NCI-H2227 (cell line): ENCODE measurements around the gene OPTN.
"Not testable (repeated sequence)": the region's sequence is repeated elsewhere in the genome, so short reads cannot be mapped to it uniquely, and the experiment has no call there.

Source experiments
- DNase-seq: peaks from one replicate; lab custom pipeline; 2025; ENCODE audit not compliant: unreplicated experiment; lab: John Stamatoyannopoulos, UW

The OPTN gene

DNA sequence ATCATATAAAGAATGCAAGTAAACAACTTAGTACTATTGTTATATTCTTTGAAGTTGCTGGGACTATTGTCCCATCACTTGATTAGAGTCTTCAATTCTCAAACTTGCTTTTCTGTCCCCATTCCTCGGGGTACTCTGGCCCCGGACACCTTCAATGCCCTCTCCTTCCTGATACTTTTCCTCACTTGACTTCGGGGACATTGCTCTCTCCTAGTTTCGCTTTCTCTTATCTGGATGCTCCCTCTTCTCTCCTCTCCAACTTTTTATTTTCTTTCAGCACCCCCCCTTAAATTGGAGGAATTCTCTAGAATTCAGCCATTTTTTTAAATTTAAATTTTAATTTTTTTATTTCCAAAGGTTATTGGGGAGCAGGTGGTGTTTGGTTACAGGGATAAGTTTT lies 10.6 kb upstream of the OPTN start:
- DNase-seq, result no peak

- DNase-seq, result no peak
Measured at GRCh38 chr10:13090289-13090688, 9.7 kb upstream of the OPTN start.

GRCh38 chr10:13091801-13092200 lies 8.2 kb upstream of the OPTN start:
- no peak for DNase-seq

GRCh38 chr10:13092291-13093102 lies 7.5 kb upstream of the OPTN start:
- no peak for DNase-seq

DNA sequence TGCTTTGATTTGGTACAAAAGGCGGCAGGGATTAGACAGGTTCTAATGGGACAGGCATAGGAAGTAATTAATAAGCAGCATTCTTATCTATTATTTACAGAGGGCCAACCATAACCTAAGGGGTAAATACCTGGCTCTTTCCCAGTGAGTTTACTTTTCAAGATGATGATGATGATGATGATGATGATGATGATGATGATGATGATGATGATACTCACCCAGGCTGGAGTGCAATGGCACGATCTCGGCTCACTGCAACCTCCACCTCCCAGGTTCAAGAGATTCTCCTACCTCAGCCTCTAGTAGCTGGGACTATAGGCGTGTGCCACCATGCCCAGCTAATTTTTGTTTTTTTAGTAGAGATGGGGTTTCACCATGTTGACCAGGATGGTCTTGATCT lies 5.9 kb upstream of the OPTN start:
- not testable (repeated sequence) for DNase-seq

DNA sequence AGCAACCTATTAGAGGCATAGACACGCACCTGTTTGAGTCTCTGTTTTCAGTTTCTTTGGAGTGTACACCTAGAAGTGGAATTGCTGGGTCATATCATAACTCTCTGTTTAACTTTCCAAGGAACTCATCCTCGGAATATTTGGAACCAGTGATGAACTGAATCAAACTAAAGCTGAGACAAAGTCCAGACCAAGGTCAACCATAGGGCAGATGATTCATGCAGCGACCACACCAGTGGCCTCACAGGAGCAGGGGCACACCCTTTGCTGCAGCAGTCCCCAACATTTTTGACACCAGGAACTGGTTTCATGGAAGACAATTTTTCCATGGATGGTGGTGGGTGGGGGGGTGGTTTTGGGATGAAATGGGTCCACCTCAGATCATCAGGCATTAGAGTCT lies 4.9 kb upstream of the OPTN start:
- DNase-seq, result no peak

DNA sequence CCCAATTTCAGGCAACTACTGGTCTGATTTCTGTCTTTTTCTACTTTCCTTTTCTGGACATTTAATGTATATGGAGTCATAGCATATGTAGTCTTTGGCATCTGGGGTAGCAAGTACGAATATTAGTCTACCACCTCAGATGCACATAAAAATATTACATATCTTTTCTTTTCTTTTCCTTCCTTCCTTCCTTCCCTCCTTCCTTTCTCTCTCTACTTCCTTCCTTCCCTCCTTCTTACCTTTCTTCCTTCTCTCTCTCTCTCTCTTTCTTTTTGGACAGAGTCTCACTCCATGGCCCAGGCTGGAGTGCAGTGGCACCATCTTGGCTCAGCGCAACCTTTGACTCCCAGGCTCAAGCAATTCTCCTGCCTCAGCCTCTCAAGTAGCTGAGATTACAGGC lies 4.0 kb upstream of the OPTN start:
- DNase-seq, result no peak

DNA sequence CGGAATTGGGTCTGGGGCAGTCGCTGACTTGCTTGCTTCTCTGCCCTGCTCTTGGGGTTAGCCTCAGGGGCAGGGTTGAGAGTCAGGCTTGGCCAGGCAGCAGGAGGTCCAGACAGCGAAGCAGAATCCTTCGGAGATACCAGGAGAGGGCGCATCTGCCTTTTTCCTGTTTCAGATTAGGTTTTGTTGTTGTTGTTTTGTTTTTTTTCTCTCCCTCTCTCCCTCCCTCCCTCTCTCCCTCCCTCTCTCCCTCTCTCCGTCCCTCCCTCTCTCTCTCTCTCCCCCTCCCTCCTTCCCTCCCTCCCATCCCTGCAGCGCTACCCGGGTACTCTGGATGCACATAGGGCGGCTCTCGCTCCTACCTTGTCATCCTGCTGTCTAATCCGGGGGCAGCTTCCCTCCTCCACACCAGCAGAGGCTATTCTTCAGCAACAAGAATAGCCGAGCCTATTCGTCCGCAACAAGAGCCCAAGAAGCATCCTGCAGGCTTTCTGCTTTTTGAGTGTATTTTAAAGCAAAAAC lies 758 bp upstream of the OPTN start:
- peak; percentile 77 for DNase-seq

DNA sequence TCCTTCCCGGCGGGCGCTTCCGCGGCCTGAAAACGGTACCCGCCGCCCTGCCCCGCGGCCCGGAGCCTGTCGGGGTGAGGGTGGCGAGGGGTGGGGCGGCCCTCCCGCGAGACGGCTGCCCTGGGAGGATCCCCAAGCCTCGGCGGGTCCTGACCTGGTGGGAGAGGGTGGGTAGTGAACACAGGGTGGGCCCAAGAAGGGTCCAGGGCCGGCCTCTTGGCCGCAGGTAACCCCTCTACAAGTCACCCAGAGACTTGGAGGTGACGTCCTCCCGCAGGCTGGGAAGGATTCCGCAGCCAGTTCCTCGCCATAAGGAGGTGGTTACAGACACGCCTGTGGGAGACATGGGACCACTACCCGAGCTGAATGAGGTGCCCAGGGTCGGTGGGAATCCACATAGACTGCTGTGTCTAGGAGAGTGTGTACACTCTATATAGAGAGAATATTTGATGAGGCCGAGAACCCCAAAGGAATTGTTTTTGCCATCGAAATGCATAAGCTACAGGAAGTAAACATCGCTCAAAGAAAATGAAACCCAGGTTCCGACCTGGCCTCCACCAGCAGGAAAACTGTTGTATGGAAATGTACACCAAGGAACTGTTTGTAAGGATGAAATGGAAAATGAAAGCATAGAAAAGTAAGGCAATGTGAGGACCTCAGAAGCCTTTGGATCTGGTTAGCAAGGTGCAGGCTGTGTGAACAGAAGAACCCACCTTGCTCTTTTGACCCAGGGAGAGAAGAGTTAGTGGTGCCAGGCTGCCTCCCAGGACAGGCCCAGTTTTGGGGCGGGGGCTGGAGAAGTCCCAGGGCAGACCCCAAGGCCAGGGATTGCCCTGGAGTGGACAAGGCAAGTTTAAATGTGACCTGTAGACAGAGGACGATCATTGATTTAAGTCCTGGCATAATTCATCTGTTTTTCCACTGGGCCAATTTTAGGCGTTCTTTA lies 659 bp downstream of the OPTN start:
- peak; percentile 22 for DNase-seq

DNA sequence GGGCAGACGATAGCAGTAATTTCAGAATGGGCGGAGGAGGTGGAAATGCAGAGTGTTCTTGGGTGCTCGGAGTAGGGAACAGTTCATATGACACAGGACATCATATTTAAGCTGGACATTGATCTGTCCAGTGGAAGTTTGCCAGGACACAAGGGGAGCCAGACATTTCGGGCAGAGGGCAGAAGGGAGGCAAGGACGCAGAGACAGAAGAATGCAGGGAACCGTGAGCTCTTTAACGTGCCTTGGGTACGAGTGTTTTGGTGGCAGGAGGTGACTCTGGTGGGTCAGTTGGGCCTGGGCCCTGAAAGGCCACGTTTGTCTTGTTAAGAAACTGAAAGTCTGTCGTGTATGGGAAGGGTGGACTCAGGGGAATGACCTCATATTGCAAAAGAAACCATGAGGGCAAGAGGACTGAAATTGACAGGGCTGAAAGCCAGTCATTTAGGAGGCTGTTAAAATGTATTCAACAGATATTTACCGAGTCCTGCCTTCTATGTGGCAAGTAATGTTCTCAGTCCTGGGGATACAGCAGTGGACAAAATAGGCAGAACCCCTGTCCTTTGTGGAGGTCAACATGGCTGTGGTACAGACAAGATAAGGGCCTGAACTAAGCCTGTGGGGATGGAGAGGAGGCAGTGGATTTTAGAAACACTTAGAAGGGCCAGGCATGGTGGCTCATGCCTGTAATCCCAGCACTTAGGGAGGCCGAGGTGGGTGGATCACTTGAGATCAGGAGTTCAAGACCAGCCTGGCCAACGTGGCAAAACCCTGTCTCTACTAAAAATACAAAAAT lies 2.2 kb downstream of the OPTN start:
- no peak for DNase-seq

DNA sequence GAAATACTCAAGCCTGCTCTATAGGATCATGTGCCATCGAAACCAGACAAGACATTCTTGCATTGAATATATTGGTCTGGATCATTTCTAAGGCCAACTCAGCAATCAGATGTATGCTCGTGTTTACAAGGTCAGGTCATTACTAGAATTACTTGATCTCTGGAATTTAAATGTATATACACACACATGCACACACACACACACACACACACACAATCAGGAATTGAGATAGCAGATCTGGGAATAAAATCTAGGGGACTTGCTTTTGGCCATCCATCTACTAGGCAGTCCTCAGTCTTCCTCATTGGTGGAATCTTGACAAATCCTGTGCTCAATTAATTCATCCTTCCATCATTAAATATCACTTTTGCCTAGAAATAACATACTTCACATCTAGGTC lies 3.6 kb downstream of the OPTN start:
- no peak for DNase-seq

GRCh38 chr10:13104697-13105096 lies 4.7 kb downstream of the OPTN start:
- DNase-seq, result no peak

- DNase-seq, result no peak
Measured at GRCh38 chr10:13105184-13105583, 5.2 kb downstream of the OPTN start.

DNA sequence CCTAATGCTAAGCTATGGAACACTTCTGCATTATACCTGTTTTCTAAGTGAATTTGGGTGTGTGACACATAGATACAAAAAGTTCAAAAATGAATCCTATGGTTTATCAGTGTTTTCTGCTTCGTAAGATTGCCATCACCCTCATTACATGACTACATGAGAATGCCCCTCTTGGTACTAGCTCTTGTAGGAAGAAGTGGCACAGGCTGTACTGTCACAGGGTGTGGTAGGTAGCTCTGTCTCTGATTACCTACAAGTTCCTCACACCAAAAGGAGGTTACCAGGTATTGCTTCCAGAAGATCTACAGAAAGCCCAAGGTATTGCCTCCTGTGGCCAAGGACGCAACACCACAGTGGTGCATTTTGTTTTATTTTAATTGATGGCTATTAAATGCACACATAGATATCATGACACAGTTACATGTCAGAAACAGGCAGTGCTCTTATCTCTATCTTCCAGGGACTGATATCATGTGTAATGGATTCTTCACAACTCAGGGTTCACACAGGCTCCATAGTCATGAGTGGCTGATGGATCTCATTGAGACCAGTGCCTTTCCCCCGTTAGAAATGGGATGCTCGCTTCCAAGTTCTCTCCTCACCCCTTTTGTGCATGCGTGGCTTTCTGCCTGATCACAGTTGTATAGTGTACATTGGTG lies 6.6 kb downstream of the OPTN start:
- DNase-seq, result no peak

DNA sequence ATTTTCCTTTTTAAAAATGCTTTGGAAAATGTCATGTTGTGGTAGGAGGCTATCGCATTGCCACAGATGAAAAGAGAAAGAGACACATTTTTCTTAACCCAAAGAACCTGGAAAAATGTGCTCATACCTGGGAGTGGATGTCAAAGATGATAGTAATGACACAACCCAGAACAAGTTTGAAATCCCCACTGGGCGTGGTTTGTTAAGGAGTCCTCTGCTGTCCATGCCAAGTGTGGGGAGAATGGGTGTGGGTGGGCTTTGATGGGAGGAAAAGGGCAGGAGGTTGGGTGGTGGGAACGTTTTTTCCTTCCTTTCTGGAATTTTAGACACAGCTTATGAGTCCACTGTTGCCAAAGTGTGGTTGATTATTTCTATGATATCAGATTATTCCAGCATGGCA lies 10.9 kb downstream of the OPTN start:
- no peak for DNase-seq

DNA sequence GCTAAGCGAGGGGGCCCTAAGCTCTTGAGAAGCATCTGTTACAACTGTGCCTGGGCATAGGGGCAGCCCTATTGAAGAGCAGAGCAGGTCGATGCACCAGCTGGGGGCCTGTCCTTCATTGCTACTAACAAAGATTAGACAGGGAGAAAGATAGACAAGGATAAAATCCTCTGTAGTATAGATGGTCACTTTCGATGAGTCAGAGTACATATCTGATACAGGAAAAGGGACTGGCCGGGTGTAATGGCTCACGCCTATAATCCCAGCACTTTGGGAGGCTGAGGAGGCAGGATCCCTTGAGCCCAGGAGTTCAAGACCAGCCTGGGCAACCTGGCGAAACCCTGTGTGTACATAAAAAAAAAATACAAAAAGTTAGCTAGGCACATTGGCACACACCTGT lies 13.6 kb downstream of the OPTN start:
- no peak for DNase-seq

DNA sequence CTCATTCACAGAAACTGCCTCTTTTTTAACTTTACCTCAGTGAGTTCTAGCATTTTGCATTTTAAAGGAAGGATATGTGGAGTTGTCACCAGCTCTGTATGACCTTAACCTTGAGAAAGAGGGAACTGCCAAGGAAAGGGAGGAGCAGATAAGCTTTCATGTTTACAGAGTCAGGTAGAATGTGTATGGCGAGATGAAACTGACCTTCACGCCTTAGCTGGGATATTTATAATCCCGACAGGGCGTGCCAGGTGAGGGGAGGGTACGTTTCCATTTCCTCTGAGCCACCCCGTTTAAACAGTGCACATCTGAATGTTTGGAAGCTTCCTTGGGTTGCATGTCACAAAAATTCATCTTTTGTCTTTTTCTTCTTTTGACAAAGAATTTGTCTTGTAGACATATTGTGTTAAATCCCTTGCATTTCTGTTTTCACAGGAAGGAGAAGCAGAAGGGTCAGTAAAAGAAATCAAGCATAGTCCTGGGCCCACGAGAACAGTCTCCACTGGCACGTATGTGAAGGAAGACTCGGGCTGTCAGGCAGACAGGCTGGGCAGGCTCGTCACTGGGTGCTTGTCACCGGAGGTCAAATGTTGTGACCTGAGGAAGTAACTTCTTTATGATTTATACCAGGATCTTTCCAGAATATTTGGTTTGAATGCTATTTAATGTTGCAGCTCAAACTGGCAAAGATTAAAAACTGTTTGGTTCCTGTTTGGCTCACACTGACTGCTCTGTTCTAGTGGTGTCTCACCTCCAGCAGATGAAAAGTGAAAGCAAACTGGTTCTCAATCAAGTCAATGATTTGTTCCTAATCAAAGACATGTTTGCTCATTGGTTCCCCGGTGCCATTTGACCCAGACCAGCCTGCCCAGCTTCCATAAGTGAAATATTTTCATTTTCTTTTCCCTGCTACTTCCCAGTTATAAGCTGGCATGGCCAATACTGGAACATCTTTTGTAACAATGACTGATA lies 16.2 kb downstream of the OPTN start:
- DNase-seq, result no peak

DNA sequence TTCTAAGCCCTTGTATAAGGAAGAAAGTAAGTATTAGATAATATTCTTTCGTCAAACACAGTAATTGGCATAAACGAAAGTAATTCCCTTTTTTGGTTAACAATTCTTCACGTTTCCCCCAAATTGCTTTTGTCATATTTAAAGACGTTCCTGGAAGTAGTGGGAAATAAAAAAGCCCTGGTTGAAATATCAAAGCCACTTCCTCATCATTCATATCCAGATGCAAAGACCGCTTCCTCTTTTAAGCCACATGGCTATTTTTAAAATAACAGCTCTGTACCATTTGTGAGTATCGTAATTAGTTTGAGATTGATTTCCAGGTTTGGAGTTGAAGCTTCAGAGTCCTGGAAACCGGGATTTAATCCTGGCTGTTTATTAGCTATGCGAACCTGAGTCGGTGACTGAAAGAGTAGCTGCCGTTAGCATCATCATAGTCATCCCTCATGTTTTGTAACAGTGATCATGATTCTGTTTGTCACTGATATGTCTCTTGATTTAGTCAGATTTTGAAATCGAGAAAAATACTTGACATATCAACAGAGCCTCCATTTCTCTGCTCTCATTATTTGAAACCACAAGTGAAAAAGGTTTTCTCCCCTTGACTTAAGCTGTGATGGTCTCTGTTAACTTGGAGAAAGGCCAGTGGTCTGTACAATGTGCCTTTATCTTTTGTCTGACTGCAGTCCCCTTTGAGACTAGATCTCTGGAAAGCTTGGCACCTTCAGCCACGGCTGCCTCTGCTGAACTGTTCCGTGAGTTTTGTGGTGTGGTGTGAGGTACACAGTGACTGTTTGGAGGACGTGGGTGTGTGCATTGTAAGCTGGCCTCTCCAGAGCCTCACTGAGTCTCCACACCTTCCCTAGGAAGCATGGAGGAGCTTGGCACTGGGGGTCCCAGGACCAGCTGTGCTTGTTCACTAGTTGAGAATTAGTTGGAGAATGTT lies 18.1 kb downstream of the OPTN start:
- no peak for DNase-seq
